ENCODE measurements around the gene TSEN15. TPM values are rescaled to one million over a fixed set of nuclear protein-coding genes. Genes with fewer than 3 reads are reported as not detected.
A peak's percentile ranks its signal among the peaks of the same experiment; 100 is the strongest.
"Not testable (repeated sequence)": the region's sequence is repeated elsewhere in the genome, so short reads cannot be mapped to it uniquely, and the experiment has no call there.

The TSEN15 gene
- total RNA-seq, 1 donor from 2014 or later: 35.1 TPM

GRCh38 chr1:184032930-184033418 lies 18.6 kb upstream of the TSEN15 start:
- intact Hi-C loops (cut with micrococcal nuclease): loop anchor here (10.0 kb wide), 2 partner anchors 188 to 398 kb away; partner anchors contain the start of gene ARPC5
- Mint-ChIP-seq H3K27ac (no peak overlapping the region), H3K27me3 (ENCODE audit: low read depth) (peaks cover 72% of the 10 kb centered on the region), H3K9me3 (no peaks in the 10 kb centered on the region), H3K4me3 (ENCODE audit: low read depth) (no peak overlapping the region), H3K36me3 (ENCODE audit: low read depth) (peaks cover 3% of the 10 kb centered on the region), H3K4me1 (ENCODE audit: low read depth) (peaks cover 16% of the 10 kb centered on the region)
- no peak for DNase-seq (ENCODE audit: low spot score)

DNA sequence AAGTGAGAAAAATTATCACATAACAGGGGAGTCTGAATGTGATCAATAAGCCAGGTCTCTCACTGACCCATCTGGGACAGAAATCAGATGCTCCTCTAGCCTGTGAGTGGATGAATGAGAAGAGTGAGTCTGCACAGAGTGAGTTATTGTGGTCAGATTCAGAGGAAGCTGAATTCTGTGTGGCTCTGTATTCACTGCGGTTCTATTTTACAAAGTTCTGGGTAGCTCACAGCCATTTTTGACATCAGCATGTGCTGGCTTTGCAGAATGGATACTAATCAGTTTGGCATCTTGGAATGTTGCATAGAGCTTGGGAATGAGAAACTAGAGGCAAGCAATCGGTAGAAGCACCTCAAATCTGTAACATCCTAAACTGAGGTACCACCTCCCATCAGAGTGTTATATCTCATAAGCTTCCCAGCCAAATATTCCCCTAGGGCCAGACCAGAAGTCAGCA lies 17.8 kb upstream of the TSEN15 start:
- intact Hi-C loops (cut with micrococcal nuclease): loop anchor here (10.0 kb wide), 2 partner anchors 189 to 399 kb away; partner anchors contain the start of gene ARPC5
- DNase-seq (ENCODE audit: low spot score): no peak

GRCh38 chr1:184034761-184035379 lies 16.7 kb upstream of the TSEN15 start:
- Mint-ChIP-seq H3K4me3 (ENCODE audit: low read depth) (no peak overlapping the region), H3K27ac (no peak overlapping the region), H3K9me3 (no peaks in the 10 kb centered on the region), H3K27me3 (ENCODE audit: low read depth) (peaks cover 74% of the 10 kb centered on the region), H3K36me3 (ENCODE audit: low read depth) (peaks cover 4% of the 10 kb centered on the region), H3K4me1 (ENCODE audit: low read depth) (peaks cover 19% of the 10 kb centered on the region)
- intact Hi-C loops (cut with micrococcal nuclease): loop anchor here (5.0 to 10.0 kb wide), 3 partner anchors 118 to 400 kb away; partner anchors contain the start of gene ARPC5
- no peak for DNase-seq (ENCODE audit: low spot score)

More for the DNA sequence above, 17.8 kb upstream of the TSEN15 start:
- Mint-ChIP-seq H3K27ac (no peak overlapping the region), H3K27me3 (ENCODE audit: low read depth) (peaks cover 70% of the 10 kb centered on the region), H3K4me3 (ENCODE audit: low read depth) (no peak overlapping the region), H3K9me3 (no peaks in the 10 kb centered on the region), H3K36me3 (ENCODE audit: low read depth) (peaks cover 4% of the 10 kb centered on the region), H3K4me1 (ENCODE audit: low read depth) (peaks cover 19% of the 10 kb centered on the region)

GRCh38 chr1:184035719-184036516 lies 15.6 kb upstream of the TSEN15 start:
- Mint-ChIP-seq H3K9me3 (no peaks in the 10 kb centered on the region), H3K4me1 (ENCODE audit: low read depth) (peaks cover 19% of the 10 kb centered on the region), H3K4me3 (ENCODE audit: low read depth) (peak overlapping the region; percentile 48), H3K27me3 (ENCODE audit: low read depth) (peaks cover 74% of the 10 kb centered on the region), H3K36me3 (ENCODE audit: low read depth) (peaks cover 4% of the 10 kb centered on the region), H3K27ac (no peak overlapping the region)
- intact Hi-C loops (cut with micrococcal nuclease): loop anchor here (2.0 to 10.0 kb wide), 4 partner anchors 17 to 401 kb away; partner anchors contain the start of gene ARPC5
- no peak for DNase-seq (ENCODE audit: low spot score)

DNA sequence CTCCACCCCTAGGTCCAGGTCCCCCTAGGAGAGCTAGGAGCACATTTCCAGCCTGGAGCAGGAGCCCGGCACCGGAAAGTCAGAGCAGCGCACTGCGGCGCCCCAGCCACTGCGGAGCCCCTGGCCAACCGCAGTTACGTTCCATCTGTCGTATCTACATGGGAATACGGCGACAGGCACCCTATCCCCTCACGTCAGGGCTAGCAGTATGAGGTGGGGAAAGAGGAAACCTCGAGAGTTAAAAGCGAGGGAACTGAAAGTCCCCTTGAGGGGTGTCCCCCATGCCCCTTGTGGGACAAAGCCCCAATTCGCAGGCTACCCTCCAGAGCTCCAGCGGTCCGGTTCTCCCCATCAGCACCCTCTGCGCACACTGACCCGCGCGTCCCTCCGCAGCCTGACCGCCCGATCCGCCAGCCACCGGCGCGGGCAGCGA lies 15.0 kb upstream of the TSEN15 start:
- Mint-ChIP-seq H3K36me3 (ENCODE audit: low read depth) (peaks cover 4% of the 10 kb centered on the region), H3K4me3 (ENCODE audit: low read depth) (peak overlapping the region; percentile 48), H3K9me3 (no peaks in the 10 kb centered on the region), H3K27me3 (ENCODE audit: low read depth) (peaks cover 74% of the 10 kb centered on the region), H3K27ac (no peak overlapping the region), H3K4me1 (ENCODE audit: low read depth) (peaks cover 19% of the 10 kb centered on the region)
- no peak for DNase-seq (ENCODE audit: low spot score)
- intact Hi-C loops (cut with micrococcal nuclease): loop anchor here (2.0 to 10.0 kb wide), 4 partner anchors 16 to 402 kb away; partner anchors contain the start of gene ARPC5

- intact Hi-C loops (cut with micrococcal nuclease): loop anchor here (2.0 to 10.0 kb wide), 4 partner anchors 15 to 403 kb away; partner anchors contain the start of gene ARPC5
- H3K4me1 Mint-ChIP-seq (ENCODE audit: low read depth): peaks cover 19% of the 10 kb centered on the region
- peaks cover 76% of the 10 kb centered on the region for H3K27me3 Mint-ChIP-seq (ENCODE audit: low read depth)
- peak overlapping the region; percentile 59 for H3K4me3 Mint-ChIP-seq (ENCODE audit: low read depth)
- H3K27ac Mint-ChIP-seq: no peak overlapping the region
- H3K9me3 Mint-ChIP-seq: no peaks in the 10 kb centered on the region
- DNase-seq (ENCODE audit: low spot score): no peak
- H3K36me3 Mint-ChIP-seq (ENCODE audit: low read depth): peaks cover 4% of the 10 kb centered on the region
Observed at GRCh38 chr1:184037849-184038591, 13.5 kb upstream of the TSEN15 start.

GRCh38 chr1:184039126-184039525 lies 12.4 kb upstream of the TSEN15 start:
- no peak overlapping the region for H3K27ac Mint-ChIP-seq
- DNase-seq (ENCODE audit: low spot score): no peak
- peaks cover 75% of the 10 kb centered on the region for H3K27me3 Mint-ChIP-seq (ENCODE audit: low read depth)
- H3K4me1 Mint-ChIP-seq (ENCODE audit: low read depth): peaks cover 15% of the 10 kb centered on the region
- peak overlapping the region; percentile 27 for H3K4me3 Mint-ChIP-seq (ENCODE audit: low read depth)
- no peaks in the 10 kb centered on the region for H3K9me3 Mint-ChIP-seq
- intact Hi-C loops (cut with micrococcal nuclease): loop anchor here (5.0 to 10.0 kb wide), 3 partner anchors 122 to 404 kb away; partner anchors contain the start of gene ARPC5
- peaks cover 4% of the 10 kb centered on the region for H3K36me3 Mint-ChIP-seq (ENCODE audit: low read depth)

GRCh38 chr1:184041731-184042130 lies 9.8 kb upstream of the TSEN15 start:
- intact Hi-C loops (cut with micrococcal nuclease): no loop called here
- peaks cover 4% of the 10 kb centered on the region for H3K36me3 Mint-ChIP-seq (ENCODE audit: low read depth)
- H3K27me3 Mint-ChIP-seq (ENCODE audit: low read depth): peaks cover 67% of the 10 kb centered on the region
- no peak overlapping the region for H3K4me3 Mint-ChIP-seq (ENCODE audit: low read depth)
- DNase-seq (ENCODE audit: low spot score): no peak
- no peaks in the 10 kb centered on the region for H3K9me3 Mint-ChIP-seq
- H3K27ac Mint-ChIP-seq: no peak overlapping the region
- peaks cover 8% of the 10 kb centered on the region for H3K4me1 Mint-ChIP-seq (ENCODE audit: low read depth)

DNA sequence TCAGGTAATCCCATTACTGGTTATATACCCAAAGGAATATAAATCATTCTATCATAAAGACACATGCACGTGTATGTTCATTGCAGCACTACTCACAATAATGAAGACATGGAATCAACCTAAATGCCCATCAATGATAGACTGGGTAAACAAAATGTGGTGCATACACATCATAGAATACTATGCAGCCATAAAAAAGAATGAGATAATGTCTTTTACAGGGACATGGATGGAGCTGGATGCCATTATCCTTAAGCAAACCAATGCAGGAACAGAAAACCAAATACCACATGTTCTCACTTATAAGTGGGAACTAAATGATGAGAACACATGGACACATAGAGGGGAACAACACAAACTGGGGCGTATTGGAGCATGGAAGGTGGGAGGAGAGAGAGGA lies 8.2 kb upstream of the TSEN15 start:
- H3K4me3 Mint-ChIP-seq (ENCODE audit: low read depth); H3K9me3 Mint-ChIP-seq; H3K27ac Mint-ChIP-seq; DNase-seq (ENCODE audit: low spot score); intact Hi-C loops (cut with micrococcal nuclease); H3K36me3 Mint-ChIP-seq (ENCODE audit: low read depth); H3K4me1 Mint-ChIP-seq (ENCODE audit: low read depth): not testable (repeated sequence)
- peaks cover 72% of the 10 kb centered on the region for H3K27me3 Mint-ChIP-seq (ENCODE audit: low read depth)

GRCh38 chr1:184044603-184045376 lies 6.7 kb upstream of the TSEN15 start:
- intact Hi-C loops (cut with micrococcal nuclease): no loop called here
- Mint-ChIP-seq H3K27ac (no peak overlapping the region), H3K36me3 (ENCODE audit: low read depth) (no peaks in the 10 kb centered on the region), H3K4me3 (ENCODE audit: low read depth) (no peak overlapping the region), H3K27me3 (ENCODE audit: low read depth) (peaks cover 74% of the 10 kb centered on the region), H3K4me1 (ENCODE audit: low read depth) (no peaks in the 10 kb centered on the region), H3K9me3 (no peaks in the 10 kb centered on the region)
- DNase-seq (ENCODE audit: low spot score): no peak

- peaks cover 16% of the 10 kb centered on the region for H3K4me1 Mint-ChIP-seq (ENCODE audit: low read depth)
- intact Hi-C loops (cut with micrococcal nuclease): not testable (repeated sequence)
Observed at GRCh38 chr1:184047541-184047940, 4.0 kb upstream of the TSEN15 start.

More at GRCh38 chr1:184047541-184047940, 4.0 kb upstream of the TSEN15 start:
- H3K36me3 Mint-ChIP-seq (ENCODE audit: low read depth); H3K4me3 Mint-ChIP-seq (ENCODE audit: low read depth); H3K9me3 Mint-ChIP-seq; DNase-seq (ENCODE audit: low spot score); H3K27ac Mint-ChIP-seq: not testable (repeated sequence)
- H3K27me3 Mint-ChIP-seq (ENCODE audit: low read depth): peaks cover 59% of the 10 kb centered on the region
